Measurements from ENCODE around the gene TMEM176B. TPM values are rescaled to one million over a fixed set of nuclear protein-coding genes. Genes with fewer than 3 reads are reported as not detected.

Gene TMEM176B
- total and polyA plus RNA-seq, 2 donors (not counting 3 experiments of a cell fraction or from before 2014, with no cell fraction given): 0.23 TPM; not detected in 1

GRCh38 chr7:150781103-150781502 lies 19.1 kb downstream of the TMEM176B start:
- Histone ChIP-seq H4K20me1 (replicated peaks; ENCODE audit: control insufficient read depth, extremely low read depth, insufficient read depth, low read length) (no peaks in the 10 kb centered on the region), H3K4me2 (ENCODE audit: insufficient read depth, low read length) (no peak overlapping the region), H3K79me2 (ENCODE audit: control insufficient read depth, insufficient read depth, low read length) (no peaks in the 10 kb centered on the region), H3K4me1 (ENCODE audit: control insufficient read depth, extremely low read depth, insufficient read depth, low read length) (no peaks in the 10 kb centered on the region), H3K9me1 (replicated peaks; ENCODE audit: control insufficient read depth, extremely low read depth, insufficient read depth, low read length) (no peaks in the 10 kb centered on the region), H2AFZ (ENCODE audit: low read depth, low read length) (no peak overlapping the region), H3K4me3 (replicated peaks in 1 of 3; ENCODE audit: insufficient read depth in 1 of 3, low read depth in 1 of 3, low read length in 3 of 3) (no peak overlapping the region), H3K27me3 (ENCODE audit: control insufficient read depth in 2 of 2, insufficient read depth in 2 of 2, low read length in 2 of 2) (peaks cover 18 to 19% of the 10 kb centered on the region in 2 experiments), H3K36me3 (ENCODE audit: control insufficient read depth in 2 of 2, extremely low read depth in 1 of 2, insufficient read depth in 2 of 2, low read length in 2 of 2) (no peaks in the 10 kb centered on the region), H3K9me3 (replicated peaks; ENCODE audit: control insufficient read depth, insufficient read depth, low read length) (no peaks in the 10 kb centered on the region), H3K27ac (ENCODE audit: insufficient read depth, low read depth, low read length) (no peak overlapping the region), H3K9ac (replicated peaks; ENCODE audit: extremely low read depth, insufficient read depth, low read length) (no peak overlapping the region)
- TF ChIP-seq GATA2 (IDR thresholded peaks at IDR 0.05; ENCODE audit: insufficient read depth, insufficient read length, low read depth, low read length) (no peak), POLR2AphosphoS5 (IDR thresholded peaks at IDR 0.05; ENCODE audit: insufficient read depth, low read depth, low read length) (no peak)
- BruUV-seq (replicated peaks): no TSS peak
- intact Hi-C loops (cut with micrococcal nuclease): no loop called here
- FAIRE-seq: no peak
- no peak for DNase-seq (ENCODE audit: low read depth, low spot score)
- ChIA-PET POLR2A (no interaction called here), CTCF (no interaction called here)
- dilution Hi-C loops (cut with MboI; ENCODE audit: extremely low pct_ligation_motif_present, low sequenced_read_pairs): no loop called here

GRCh38 chr7:150780292-150780691 lies 19.9 kb downstream of the TMEM176B start:
- no peaks in the 10 kb centered on the region for H3K36me3 ChIP-seq (ENCODE audit: control insufficient read depth in 2 of 2, extremely low read depth in 1 of 2, insufficient read depth in 2 of 2, low read length in 2 of 2)
- intact Hi-C loops (cut with micrococcal nuclease) (no loop called here), dilution Hi-C loops (cut with MboI; ENCODE audit: extremely low pct_ligation_motif_present, low sequenced_read_pairs) (no loop called here)
- no peak overlapping the region for H3K4me2 ChIP-seq (ENCODE audit: insufficient read depth, low read length)
- H3K9ac ChIP-seq (replicated peaks; ENCODE audit: extremely low read depth, insufficient read depth, low read length): no peak overlapping the region
- TF ChIP-seq EZH2 (IDR thresholded peaks at IDR 0.05; ENCODE audit: borderline replicate concordance, low read depth, low read length, severe bottlenecking) (no peak), FOS (IDR thresholded peaks at IDR 0.05; ENCODE audit: borderline replicate concordance, insufficient read depth, low read length) (no peak)
- H3K9me3 ChIP-seq (replicated peaks; ENCODE audit: control insufficient read depth, insufficient read depth, low read length): no peaks in the 10 kb centered on the region
- CTCF ChIA-PET: interaction anchor here (2.1 kb wide), 1 partner anchor 96 kb away, joined by 10 read pairs; no protein-coding TSS in a partner anchor
- H3K27me3 ChIP-seq (ENCODE audit: control insufficient read depth in 2 of 2, insufficient read depth in 2 of 2, low read length in 2 of 2): peaks cover 16 to 19% of the 10 kb centered on the region in 2 experiments
- no peaks in the 10 kb centered on the region for H3K9me1 ChIP-seq (replicated peaks; ENCODE audit: control insufficient read depth, extremely low read depth, insufficient read depth, low read length)
- no peaks in the 10 kb centered on the region for H4K20me1 ChIP-seq (replicated peaks; ENCODE audit: control insufficient read depth, extremely low read depth, insufficient read depth, low read length)
- H3K79me2 ChIP-seq (ENCODE audit: control insufficient read depth, insufficient read depth, low read length): no peaks in the 10 kb centered on the region
- POLR2A ChIA-PET: no interaction called here
- no peak overlapping the region for H3K27ac ChIP-seq (ENCODE audit: insufficient read depth, low read depth, low read length)
- H2AFZ ChIP-seq (ENCODE audit: low read depth, low read length): no peak overlapping the region
- DNase-seq (ENCODE audit: low read depth, low spot score) (no peak), FAIRE-seq (no peak)
- no peak overlapping the region for H3K4me3 ChIP-seq (replicated peaks in 1 of 3; ENCODE audit: insufficient read depth in 1 of 3, low read depth in 1 of 3, low read length in 3 of 3)
- H3K4me1 ChIP-seq (ENCODE audit: control insufficient read depth, extremely low read depth, insufficient read depth, low read length): no peaks in the 10 kb centered on the region
- BruUV-seq (replicated peaks): no TSS peak
